Left lung (tissue), 10 donors: ENCODE measurements around the gene VGLL4. TPM values are rescaled to one million over a fixed set of nuclear protein-coding genes. Genes with fewer than 3 reads are reported as not detected.
"Not testable (repeated sequence)": the region's sequence is repeated elsewhere in the genome, so short reads cannot be mapped to it uniquely, and the experiment has no call there.

ENCODE experiments used
- ATAC-seq: fragments of 200-7000 bp; cut with Tn5 transposase; one replicate; pipeline ENCODE4 v1.9.1; 2020; ENCODE audit warnings: moderate library complexity
- DNase-seq, 4 donors: peaks; one replicate each; pipeline ENCODE4 v3.0.0-alpha.2; 2013 to 2020
- H3K27ac ChIP-seq, 2 donors: fragments of 200-600 bp; sonication (generic) in 1 of 2; one replicate each; pipeline versions ENCODE4 v1.5.0 to v1.8.0; 2020 to 2021
- H3K27me3 ChIP-seq, 2 donors: fragments of 200-600 bp; sonication (generic) in 1 of 2; one replicate each; pipeline versions ENCODE4 v1.5.0 to v1.8.0; 2020 to 2021
- H3K36me3 ChIP-seq, 2 donors: fragments of 200-600 bp; sonication (generic) in 1 of 2; one replicate each; pipeline versions ENCODE4 v1.5.0 to v1.8.0; 2020 to 2021
- H3K4me1 ChIP-seq, 2 donors: fragments of 200-600 bp; one replicate each; pipeline ENCODE4 v1.8.0; 2021
- H3K4me3 ChIP-seq, 2 donors: fragments of 200-600 bp; sonication (generic) in 1 of 2; one replicate each; pipeline versions ENCODE4 v1.5.0 to v1.8.0; 2020 to 2021; ENCODE audit warnings: mild to moderate bottlenecking in 1 of 2
- H3K9me3 ChIP-seq, 2 donors: fragments of 200-600 bp; sonication (generic) in 1 of 2; one replicate each; pipeline versions ENCODE4 v1.5.0 to v1.8.0; 2020 to 2021
- CTCF ChIP-seq, 2 donors: fragments of 200-600 bp; sonication (generic) in 1 of 2; IDR thresholded peaks; one replicate each; pipeline versions ENCODE4 v1.5.0 to v1.8.0; 2021; ENCODE audit warnings: antibody characterized with exemption in 2 of 2
- intact Hi-C, 2 donors: fragments of 100-400 bp; cut with DNase I; formaldehyde crosslinking; loops; one replicate each; pipeline versions ENCODE4 v1.11.2 to v1.14.2; 2022
- polyA plus RNA-seq, 6 donors: library from polyadenylated mRNA; unstranded; fragments of 120-200 nt; gene quantifications; one replicate each; pipeline ENCODE4 v1.2.1, GENCODE V29; 2013; ENCODE audit not compliant: insufficient read length in 6 of 6
- total RNA-seq, 2 donors: library from RNA; stranded (reverse); fragmentation: NEBNext Ultra II Directional; extraction: Animal tissue kit (Norgen Biotek cat#: 25700); gene quantifications; one replicate each; pipeline ENCODE4 v1.2.1, GENCODE V29; 2021
- donor health status: DM: no; HTN: yes; CAD: no.
- donor health status: DM: no; HTN: no; CAD: no.

VGLL4 gene
- total and polyA plus RNA-seq, 8 donors: 40.2 to 115 (median 106) TPM

GRCh38 chr3:11575677-11576076 lies 68.0 kb downstream of the VGLL4 start:
- intact Hi-C loops: no loop called here
- H3K36me3 ChIP-seq: peaks cover 0 to 10% of the 10 kb centered on the region in 2 donors
- no peaks in the 10 kb centered on the region for H3K27me3 ChIP-seq
- DNase-seq (no peak), ATAC-seq (no peak)
- TF ChIP-seq CTCF (IDR thresholded peaks at IDR 0.05): no peak
- H3K27ac ChIP-seq: no peak overlapping the region
- peaks cover 0 to 10% of the 10 kb centered on the region in 2 donors for H3K4me1 ChIP-seq
- H3K4me3 ChIP-seq: no peak overlapping the region
- no peaks in the 10 kb centered on the region for H3K9me3 ChIP-seq

GRCh38 chr3:11574981-11575669 lies 68.6 kb downstream of the VGLL4 start:
- ATAC-seq (no peak), DNase-seq (no peak)
- intact Hi-C loops: no loop called here

GRCh38 chr3:11572660-11573059 lies 71.1 kb downstream of the VGLL4 start:
- peaks cover 0 to 29% of the 10 kb centered on the region in 2 donors for H3K4me1 ChIP-seq
- H3K36me3 ChIP-seq, ATAC-seq, H3K27me3 ChIP-seq, H3K4me3 ChIP-seq, H3K27ac ChIP-seq, H3K9me3 ChIP-seq, intact Hi-C loops, DNase-seq: not testable (repeated sequence)

More at GRCh38 chr3:11574981-11575669, 68.6 kb downstream of the VGLL4 start:
- H3K9me3 ChIP-seq: no peaks in the 10 kb centered on the region
- H3K27ac ChIP-seq: no peak overlapping the region
- peaks cover 0 to 10% of the 10 kb centered on the region in 2 donors for H3K36me3 ChIP-seq
- H3K4me3 ChIP-seq: no peak overlapping the region
- H3K4me1 ChIP-seq: peaks cover 0 to 16% of the 10 kb centered on the region in 2 donors
- H3K27me3 ChIP-seq: no peaks in the 10 kb centered on the region
- TF ChIP-seq CTCF (IDR thresholded peaks at IDR 0.05): no peak

- no peaks in the 10 kb centered on the region for H3K9me3 ChIP-seq
- H3K27me3 ChIP-seq: no peaks in the 10 kb centered on the region
- H3K27ac ChIP-seq: peak overlapping the region; percentile 33 to 73
- TF ChIP-seq CTCF (IDR thresholded peaks at IDR 0.05): no peak
- ATAC-seq (no peak), DNase-seq (peak in 1 of 4 donors; percentile 29)
- no peak overlapping the region for H3K4me3 ChIP-seq
- peaks cover 0 to 29% of the 10 kb centered on the region in 2 donors for H3K4me1 ChIP-seq
- peaks cover 0 to 20% of the 10 kb centered on the region in 2 donors for H3K36me3 ChIP-seq
- intact Hi-C loops: no loop called here
These were observed 72.8 kb downstream of the VGLL4 start for GRCh38 chr3:11570789-11571495.

- H3K4me1 ChIP-seq: peaks cover 0 to 29% of the 10 kb centered on the region in 2 donors
- no peaks in the 10 kb centered on the region for H3K27me3 ChIP-seq
- no peaks in the 10 kb centered on the region for H3K9me3 ChIP-seq
- intact Hi-C loops: no loop called here
- TF ChIP-seq CTCF (IDR thresholded peaks at IDR 0.05): no peak
- peak overlapping the region; percentile 33 to 73 for H3K27ac ChIP-seq
- DNase-seq (no peak), ATAC-seq (no peak)
- no peak overlapping the region for H3K4me3 ChIP-seq
- peaks cover 0 to 22% of the 10 kb centered on the region in 2 donors for H3K36me3 ChIP-seq
These were observed 73.5 kb downstream of the VGLL4 start for GRCh38 chr3:11570251-11570650.
